Measurements from ENCODE around the gene PSMD6.

PSMD6 gene

DNA sequence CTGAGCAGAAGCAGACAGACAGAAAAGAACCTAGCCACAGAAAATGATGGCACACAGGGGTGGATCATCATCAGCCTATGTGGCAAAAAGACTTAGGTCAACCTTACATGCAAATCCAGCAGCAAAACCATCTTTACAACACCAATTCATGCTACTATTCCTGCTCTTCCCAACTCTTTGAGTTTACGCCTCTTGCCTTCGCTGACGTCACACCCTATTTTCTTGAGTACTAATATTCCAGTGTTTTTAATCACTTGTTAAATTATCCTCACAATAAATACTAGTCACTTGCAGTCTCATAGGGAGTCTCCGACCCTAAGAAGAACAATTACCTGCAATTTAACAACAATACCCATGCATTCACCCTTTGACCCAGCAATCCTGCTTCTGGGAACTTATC lies 6.0 kb upstream of the PSMD6 start:
- H3K4me3 ChIP-seq (ENCODE audit: low read depth, low read length): no peak overlapping the region
- no peak for DNase-seq (ENCODE audit: low read depth)
- no peak for TF ChIP-seq CTCF (IDR thresholded peaks at IDR 0.05; ENCODE audit: control insufficient read depth, extremely low read depth, insufficient read depth)

- DNase-seq (ENCODE audit: low read depth): no peak
- TF ChIP-seq CTCF (IDR thresholded peaks at IDR 0.05; ENCODE audit: control insufficient read depth, extremely low read depth, insufficient read depth): no peak
- H3K4me3 ChIP-seq (ENCODE audit: low read depth, low read length): no peak overlapping the region
Measured at GRCh38 chr3:64028754-64029153, 5.5 kb upstream of the PSMD6 start.

DNA sequence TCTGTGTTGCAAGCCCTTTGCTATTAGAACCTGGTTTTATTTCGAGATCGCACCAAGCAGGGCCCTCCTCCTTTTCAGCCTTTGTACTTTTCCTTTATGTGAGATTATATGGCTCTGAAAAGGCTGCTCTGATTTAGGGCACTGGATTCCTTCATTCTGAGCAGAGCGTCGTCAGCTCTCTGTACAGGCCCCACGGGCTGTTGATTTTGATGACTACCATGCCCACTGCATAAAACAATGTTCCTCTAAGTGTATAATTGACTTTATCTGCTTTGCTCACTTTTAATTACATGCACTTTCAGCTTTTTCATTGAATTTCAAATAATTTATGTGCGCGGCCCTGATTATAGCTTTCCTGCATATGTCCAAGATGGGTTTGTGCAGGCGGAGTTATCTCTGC lies 4.4 kb upstream of the PSMD6 start:
- TF ChIP-seq CTCF (IDR thresholded peaks at IDR 0.05; ENCODE audit: control insufficient read depth, extremely low read depth, insufficient read depth): no peak
- no peak for DNase-seq (ENCODE audit: low read depth)
- no peak overlapping the region for H3K4me3 ChIP-seq (ENCODE audit: low read depth, low read length)

DNA sequence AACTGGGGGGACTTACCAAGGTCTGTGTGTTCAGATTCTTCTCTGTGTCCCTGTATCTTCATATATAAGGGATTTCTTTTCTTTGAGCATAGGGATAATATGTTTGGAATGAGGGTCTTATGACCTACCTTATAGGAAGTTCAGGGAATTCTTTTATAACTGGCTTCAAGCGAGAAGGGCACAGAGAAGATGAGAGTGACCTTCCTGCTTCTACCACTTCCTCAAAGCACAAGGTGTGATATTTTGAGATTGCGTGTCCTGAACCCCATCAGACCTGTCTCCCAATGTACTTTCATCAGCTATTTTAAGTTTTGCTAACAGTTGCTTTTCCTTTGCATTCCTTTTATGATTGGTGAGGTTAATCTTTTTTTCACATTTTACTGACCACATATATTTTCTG lies 3.1 kb upstream of the PSMD6 start:
- no peak overlapping the region for H3K4me3 ChIP-seq (ENCODE audit: low read depth, low read length)
- no peak for TF ChIP-seq CTCF (IDR thresholded peaks at IDR 0.05; ENCODE audit: control insufficient read depth, extremely low read depth, insufficient read depth)
- DNase-seq (ENCODE audit: low read depth): no peak

DNA sequence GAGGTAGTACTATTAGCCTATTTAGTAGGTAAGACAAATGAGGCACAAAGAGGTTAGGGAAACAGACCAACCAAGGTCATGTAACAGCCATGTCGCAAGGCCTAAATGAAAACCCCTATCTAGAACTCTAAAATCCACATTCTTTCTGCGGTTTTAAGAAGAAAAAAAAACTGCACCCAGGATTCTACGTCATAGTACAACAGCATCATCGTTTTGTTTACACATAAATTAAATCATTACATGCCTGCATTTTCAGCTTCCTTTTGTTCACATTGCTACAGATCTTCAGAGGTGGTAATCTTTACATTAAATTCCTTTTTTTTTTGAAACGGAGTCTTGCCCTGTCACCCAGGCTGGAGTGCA lies 548 bp upstream of the PSMD6 start:
- no peak for DNase-seq (ENCODE audit: low read depth)
- H3K4me3 ChIP-seq (ENCODE audit: low read depth, low read length): peak overlapping the region; percentile 96

GRCh38 chr3:64022451-64023186 lies 675 bp downstream of the PSMD6 start:
- peak overlapping the region; percentile 96 for H3K4me3 ChIP-seq (ENCODE audit: low read depth, low read length)
- TF ChIP-seq CTCF (IDR thresholded peaks at IDR 0.05; ENCODE audit: control insufficient read depth, extremely low read depth, insufficient read depth): no peak
- DNase-seq (ENCODE audit: low read depth): no peak

More for the DNA sequence above, 548 bp upstream of the PSMD6 start:
- TF ChIP-seq CTCF (IDR thresholded peaks at IDR 0.05; ENCODE audit: control insufficient read depth, extremely low read depth, insufficient read depth): no peak

DNA sequence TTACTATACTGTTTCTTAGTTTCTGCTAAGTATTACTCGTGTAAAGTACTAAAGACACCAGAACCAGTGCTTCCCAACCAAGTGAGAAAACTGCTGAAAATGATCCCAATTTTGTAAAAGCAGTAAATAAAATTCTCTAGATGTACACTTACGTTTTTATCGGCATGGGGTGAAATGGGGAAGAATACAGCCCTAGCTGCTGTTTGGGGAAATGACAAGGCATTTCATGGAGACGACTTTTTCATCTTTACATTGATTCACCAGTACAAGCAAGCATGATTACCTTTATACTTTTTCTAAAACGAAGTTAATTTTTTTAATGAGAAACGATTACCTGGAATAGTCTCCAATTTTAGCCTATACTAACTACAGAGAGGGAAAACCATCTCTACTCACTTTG lies 1.4 kb downstream of the PSMD6 start:
- DNase-seq (ENCODE audit: low read depth): no peak
- TF ChIP-seq CTCF (IDR thresholded peaks at IDR 0.05; ENCODE audit: control insufficient read depth, extremely low read depth, insufficient read depth): no peak
- peak overlapping the region; percentile 96 for H3K4me3 ChIP-seq (ENCODE audit: low read depth, low read length)
